H9 (cell line): ENCODE measurements around the gene SAXO1. TPM values are rescaled to one million over a fixed set of nuclear protein-coding genes. Genes with fewer than 3 reads are reported as not detected.

Experiments
- DNase-seq: peaks from one replicate; pipeline ENCODE4 v3.0.0-alpha.2; 2017
- H2AFZ ChIP-seq: one replicate; pipeline ENCODE4 v1.6.1; 2013; ENCODE audit warnings: mild to moderate bottlenecking, low read length, control low read depth, moderate library complexity
- H2AK5ac ChIP-seq: 2 replicates; pipeline ENCODE4 v1.6.1; 2013; ENCODE audit warnings: low read length, control low read depth, mixed read lengths; ENCODE audit not compliant: insufficient read length
- H2BK120ac ChIP-seq: one replicate; pipeline ENCODE4 v1.6.1; 2013; ENCODE audit warnings: low read depth, mild to moderate bottlenecking, low read length, control low read depth, inconsistent platforms; ENCODE audit not compliant: poor library complexity, severe bottlenecking
- H2BK12ac ChIP-seq: 2 replicates; pipeline ENCODE4 v1.6.1; 2013; ENCODE audit warnings: low read length, control low read depth, mixed read lengths, low read depth; ENCODE audit not compliant: insufficient read length
- H2BK15ac ChIP-seq: 2 replicates; pipeline ENCODE4 v1.6.1; 2013; ENCODE audit warnings: low read depth, low read length, control low read depth
- H2BK20ac ChIP-seq: one replicate; pipeline ENCODE4 v1.6.1; 2013; ENCODE audit warnings: low read depth, mild to moderate bottlenecking, low read length, control low read depth, inconsistent platforms; ENCODE audit not compliant: poor library complexity, severe bottlenecking
- H2BK5ac ChIP-seq: 2 replicates; pipeline ENCODE4 v1.6.1; 2013; ENCODE audit warnings: low read length, control low read depth, mixed read lengths; ENCODE audit not compliant: insufficient read length
- H3K14ac ChIP-seq: 2 replicates; pipeline ENCODE4 v1.6.1; 2013; ENCODE audit warnings: low read length, control low read depth; ENCODE audit not compliant: insufficient read depth
- H3K18ac ChIP-seq: 2 replicates; pipeline ENCODE4 v1.6.1; 2013; ENCODE audit warnings: low read depth, mild to moderate bottlenecking, mixed read lengths, low read length, control low read depth; ENCODE audit not compliant: insufficient read length
- H3K23ac ChIP-seq: 2 replicates; pipeline ENCODE4 v1.6.1; 2013; ENCODE audit warnings: low read length, control low read depth, mixed read lengths, low read depth; ENCODE audit not compliant: insufficient read length
- H3K23me2 ChIP-seq: 2 replicates; pipeline ENCODE4 v1.6.1; 2013; ENCODE audit warnings: low read depth, mild to moderate bottlenecking, mixed read lengths, low read length, control low read depth; ENCODE audit not compliant: insufficient read length, poor library complexity, severe bottlenecking
- H3K27ac ChIP-seq: 2 replicates; pipeline ENCODE4 v1.5.1; 2013; ENCODE audit warnings: low read length, control low read depth, mixed read lengths, low read depth; ENCODE audit not compliant: insufficient read length
- H3K27me3 ChIP-seq: 2 replicates; pipeline ENCODE4 v1.6.1; 2013; ENCODE audit warnings: low read length, control low read depth, inconsistent platforms; ENCODE audit not compliant: insufficient read depth
- H3K4ac ChIP-seq: 2 replicates; pipeline ENCODE4 v1.6.1; 2013; ENCODE audit warnings: low read depth, mild to moderate bottlenecking, control low read depth, inconsistent platforms, low read length, moderate library complexity
- H3K4me1 ChIP-seq: 2 replicates; pipeline ENCODE4 v1.6.1; 2013; ENCODE audit warnings: low read length, control low read depth, inconsistent platforms; ENCODE audit not compliant: insufficient read depth
- H3K4me2 ChIP-seq: 2 replicates; pipeline ENCODE4 v1.6.1; 2013; ENCODE audit warnings: low read length, control low read depth, mixed read lengths; ENCODE audit not compliant: insufficient read length, insufficient read depth
- H3K56ac ChIP-seq: 2 replicates; pipeline ENCODE4 v1.6.1; 2013; ENCODE audit warnings: low read depth, mild to moderate bottlenecking, mixed read lengths, low read length, control low read depth; ENCODE audit not compliant: insufficient read length
- H3K79me1 ChIP-seq: 2 replicates; pipeline ENCODE4 v1.6.1; 2013; ENCODE audit warnings: low read depth, mild to moderate bottlenecking, moderate library complexity, low read length, control low read depth, inconsistent platforms; ENCODE audit not compliant: insufficient read depth, poor library complexity, severe bottlenecking
- H3K79me2 ChIP-seq: 2 replicates; pipeline ENCODE4 v1.6.1; 2013; ENCODE audit warnings: low read length, control low read depth, inconsistent platforms; ENCODE audit not compliant: insufficient read depth
- H3K9ac ChIP-seq: 2 replicates; pipeline ENCODE4 v1.6.1; 2013; ENCODE audit warnings: low read length, control low read depth, mixed read lengths; ENCODE audit not compliant: insufficient read length; ENCODE audit errors: extremely low read depth
- H3K9me3 ChIP-seq: one replicate; pipeline ENCODE4 v1.6.1; 2013; ENCODE audit warnings: low read depth, low read length, inconsistent platforms; ENCODE audit not compliant: control insufficient read depth
- H3T11ph ChIP-seq: one replicate; pipeline ENCODE4 v1.6.1; 2013; ENCODE audit warnings: mild to moderate bottlenecking, low read length, control low read depth, inconsistent platforms
- H4K20me1 ChIP-seq: one replicate; pipeline ENCODE4 v1.6.1; 2013; ENCODE audit not compliant: control insufficient read depth, insufficient read length, insufficient read depth
- H4K5ac ChIP-seq: 2 replicates; pipeline ENCODE4 v1.6.1; 2013; ENCODE audit warnings: low read depth, mild to moderate bottlenecking, mixed read lengths, low read length, control low read depth; ENCODE audit not compliant: insufficient read length
- H4K8ac ChIP-seq: replicated peaks from 2 replicates; pipeline ENCODE4 v1.6.1; 2013; ENCODE audit warnings: low read length, control low read depth, mixed read lengths, low read depth; ENCODE audit not compliant: insufficient read length
- H4K91ac ChIP-seq: 2 replicates; pipeline ENCODE4 v1.6.1; 2013; ENCODE audit warnings: low read depth, mild to moderate bottlenecking, moderate library complexity, mixed read lengths, low read length, control low read depth; ENCODE audit not compliant: insufficient read length
- H3K27ac Mint-ChIP-seq, 3 experiments: 2 replicates in 2 of 3; 3 replicates in 1 of 3; pipeline ENCODE4 v1.8.0; 2020 to 2021; ENCODE audit warnings: mixed read lengths in 3 of 3, mild to moderate bottlenecking in 1 of 3, moderate library complexity in 1 of 3
- H3K27me3 Mint-ChIP-seq: 2 replicates; pipeline ENCODE4 v1.8.0; 2021; ENCODE audit warnings: low read depth, mild to moderate bottlenecking, moderate library complexity, mixed read lengths
- H3K36me3 Mint-ChIP-seq, 3 experiments: 2 replicates in 2 of 3; 3 replicates in 1 of 3; pipeline ENCODE4 v1.8.0; 2020 to 2021; ENCODE audit warnings: low read depth in 3 of 3, mixed read lengths in 3 of 3; ENCODE audit not compliant: insufficient read depth in 1 of 3
- H3K4me1 Mint-ChIP-seq, 2 experiments: 2 replicates each; pipeline ENCODE4 v1.8.0; 2020; ENCODE audit warnings: mixed read lengths in 2 of 2
- H3K4me3 Mint-ChIP-seq, 2 experiments: 2 replicates in 1 of 2; 3 replicates in 1 of 2; pipeline ENCODE4 v1.8.0; 2020 to 2021; ENCODE audit warnings: mild to moderate bottlenecking in 2 of 2, mixed read lengths in 2 of 2, moderate library complexity in 1 of 2
- H3K9me3 Mint-ChIP-seq, 2 experiments: 2 replicates in 1 of 2; 3 replicates in 1 of 2; pipeline ENCODE4 v1.8.0; 2020; ENCODE audit warnings: mild to moderate bottlenecking in 2 of 2, mixed read lengths in 2 of 2, moderate library complexity in 1 of 2
- WGBS: extraction: QIAGEN DNeasy Blood & Tissue Kit; methylation state at CpG from one replicate; pipeline ENCODE4 v1.1.7; 2013; ENCODE audit warnings: missing lambda C conversion rate, low lambda C conversion rate, mixed read lengths; ENCODE audit not compliant: insufficient read length; ENCODE audit errors: extremely low coverage; 5-methylcytosine and 5-hydroxymethylcytosine counted together
- total RNA-seq: library from RNA; stranded (reverse); gene quantifications from 2 replicates; pipeline ENCODE4 v1.2.1, GENCODE V29; 2021
- TF ChIP-seq, protein P1 (sequence below): fragments of 200-600 bp; sonication (generic); conservative IDR thresholded peaks from 3 replicates; pipeline ENCODE4 v1.8.0; 2021; ENCODE audit warnings: antibody characterized with exemption, mild to moderate bottlenecking

SAXO1 gene
- total RNA-seq, 1 experiment from 2014 or later, result 0.09 TPM

DNA sequence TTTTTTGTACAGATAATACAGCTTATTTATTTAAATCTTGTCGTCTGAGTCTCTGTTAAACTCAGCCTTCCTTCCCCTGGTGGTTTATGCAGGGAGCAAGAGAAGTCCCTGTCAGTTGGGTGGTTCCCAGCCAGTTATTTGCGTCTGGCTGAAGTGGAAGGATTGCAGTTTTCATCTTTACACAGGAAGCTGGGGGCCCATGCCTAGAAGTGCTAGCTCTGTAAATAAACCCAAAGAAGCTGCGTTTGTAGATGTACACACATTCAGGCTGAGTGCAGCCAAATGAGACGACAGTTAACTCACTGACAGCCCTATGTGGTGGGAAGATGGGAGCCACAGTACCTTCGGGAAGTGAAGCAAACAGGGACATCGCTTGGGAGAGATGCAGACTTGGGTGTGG lies 122.1 kb downstream of the SAXO1 start:
- no CpG with 5 or more reads among the region's 6 CpGs for WGBS
- H2BK20ac ChIP-seq, result no peak overlapping the region

More for the DNA sequence above, 122.1 kb downstream of the SAXO1 start:
- no peaks in the 10 kb centered on the region for H3K36me3 Mint-ChIP-seq
- H3K9me3 Mint-ChIP-seq, result no peaks in the 10 kb centered on the region
- Histone ChIP-seq H3K23me2 (no peaks in the 10 kb centered on the region), H4K91ac (no peak overlapping the region), H2BK15ac (no peak overlapping the region), H3K27me3 (no peaks in the 10 kb centered on the region), H3K4me1 (no peaks in the 10 kb centered on the region; the same call in 1 of the 2 replicates), H2BK5ac (no peak overlapping the region), H3K4me2 (no peak overlapping the region), H2AFZ (no peak overlapping the region), H4K5ac (no peak overlapping the region), H2AK5ac (no peak overlapping the region), H3K56ac (no peak overlapping the region), H4K8ac (no peak overlapping the region), H3K18ac (no peak overlapping the region), H3K79me1 (no peaks in the 10 kb centered on the region), H3K4ac (no peak overlapping the region), H3K23ac (no peak overlapping the region), H3K79me2 (no peaks in the 10 kb centered on the region), H4K20me1 (no peaks in the 10 kb centered on the region), H2BK12ac (no peak overlapping the region), H3K14ac (no peak overlapping the region), H3K9me3 (no peaks in the 10 kb centered on the region), H3K27ac (no peak overlapping the region), H3K9ac (no peak overlapping the region), H2BK120ac (no peak overlapping the region), H3T11ph (no peak overlapping the region)
- H3K27ac Mint-ChIP-seq, result no peak overlapping the region
- DNase-seq, result no peak
- H3K27me3 Mint-ChIP-seq, result peaks cover 2% of the 10 kb centered on the region; the same call in 1 of the 2 replicates
- peaks cover 22 to 31% of the 10 kb centered on the region in 2 experiments for H3K4me1 Mint-ChIP-seq
- no peak overlapping the region for H3K4me3 Mint-ChIP-seq
- TF ChIP-seq, protein P1, sequence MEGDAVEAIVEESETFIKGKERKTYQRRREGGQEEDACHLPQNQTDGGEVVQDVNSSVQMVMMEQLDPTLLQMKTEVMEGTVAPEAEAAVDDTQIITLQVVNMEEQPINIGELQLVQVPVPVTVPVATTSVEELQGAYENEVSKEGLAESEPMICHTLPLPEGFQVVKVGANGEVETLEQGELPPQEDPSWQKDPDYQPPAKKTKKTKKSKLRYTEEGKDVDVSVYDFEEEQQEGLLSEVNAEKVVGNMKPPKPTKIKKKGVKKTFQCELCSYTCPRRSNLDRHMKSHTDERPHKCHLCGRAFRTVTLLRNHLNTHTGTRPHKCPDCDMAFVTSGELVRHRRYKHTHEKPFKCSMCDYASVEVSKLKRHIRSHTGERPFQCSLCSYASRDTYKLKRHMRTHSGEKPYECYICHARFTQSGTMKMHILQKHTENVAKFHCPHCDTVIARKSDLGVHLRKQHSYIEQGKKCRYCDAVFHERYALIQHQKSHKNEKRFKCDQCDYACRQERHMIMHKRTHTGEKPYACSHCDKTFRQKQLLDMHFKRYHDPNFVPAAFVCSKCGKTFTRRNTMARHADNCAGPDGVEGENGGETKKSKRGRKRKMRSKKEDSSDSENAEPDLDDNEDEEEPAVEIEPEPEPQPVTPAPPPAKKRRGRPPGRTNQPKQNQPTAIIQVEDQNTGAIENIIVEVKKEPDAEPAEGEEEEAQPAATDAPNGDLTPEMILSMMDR, result no peak
